ENCODE data around the gene BEAN1. TPM values are rescaled to one million over a fixed set of nuclear protein-coding genes. Genes with fewer than 3 reads are reported as not detected.

Gene BEAN1
- polyA plus RNA-seq, 1 of the 3 experiments (the other 2 are of a cell fraction), result 0.07 TPM

DNA sequence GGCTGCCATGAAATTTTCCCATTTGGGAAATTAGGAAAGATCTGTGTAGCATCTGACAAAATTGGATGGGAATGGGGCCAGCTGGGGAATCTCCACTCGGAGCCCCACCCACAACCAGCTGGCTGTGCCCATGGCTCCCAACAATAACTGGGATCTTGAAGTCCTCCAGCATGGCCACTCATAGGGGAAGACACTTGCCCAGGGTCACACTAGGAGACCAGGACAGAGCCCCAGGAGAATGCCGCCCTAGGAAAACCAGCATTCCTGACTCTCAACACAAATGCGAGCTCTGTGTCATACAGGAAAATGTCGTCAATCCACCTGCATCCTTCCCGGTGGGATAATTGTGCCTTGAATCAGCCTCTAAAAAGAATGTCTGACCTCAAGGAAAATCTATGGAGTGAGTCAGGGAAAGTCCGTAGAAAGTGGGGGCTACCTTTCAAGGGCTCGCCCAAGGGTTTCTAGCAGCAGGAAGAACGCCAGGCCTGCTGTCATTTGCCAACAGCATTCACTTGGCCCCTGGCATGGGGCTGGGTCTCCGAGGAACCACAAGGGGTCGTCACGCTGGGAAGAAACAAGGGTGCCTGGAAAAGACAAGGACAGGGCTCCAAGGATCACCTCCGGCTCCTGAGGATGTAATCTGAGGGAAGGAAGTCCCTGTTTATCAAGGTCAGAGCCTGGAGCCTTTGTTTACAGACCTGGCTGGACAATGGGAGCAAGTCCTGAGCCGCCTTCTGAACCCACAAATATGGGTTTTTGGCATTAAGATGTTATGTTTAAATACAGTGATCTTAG is 44.7 kb upstream of the BEAN1 start:
- H3K9ac ChIP-seq, result peak overlapping the region; percentile 68
- no peaks in the 10 kb centered on the region for H3K79me2 ChIP-seq (ENCODE audit: insufficient read depth)
- no peaks in the 10 kb centered on the region for H3K27me3 ChIP-seq (ENCODE audit: insufficient read depth)
- whole genome bisulfite sequencing (ENCODE audit: low lambda C conversion rate), result 39% methylated on average over 12 of the region's 13 CpGs
- peak overlapping the region; percentile 18; the same call in 1 of the 2 replicates for H2AFZ ChIP-seq (ENCODE audit: low read depth)
- H3K4me1 ChIP-seq (ENCODE audit: control insufficient read depth in 1 of 2, insufficient read depth in 2 of 2, low read depth in 1 of 2, low read length in 1 of 2), result no peaks in the 10 kb centered on the region; a peak in 1 of 4 replicates
- no peaks in the 10 kb centered on the region for H4K20me1 ChIP-seq (ENCODE audit: insufficient read depth)
- H3K27ac ChIP-seq (ENCODE audit: low read depth in 2 of 2, low read length in 1 of 2), result peak overlapping the region in 1 of 2 experiments; percentile 81; a peak in 2 of 4 replicates
- no peaks in the 10 kb centered on the region for H3K36me3 ChIP-seq (replicated peaks in 1 of 2; ENCODE audit: control insufficient read depth in 1 of 2, insufficient read depth in 2 of 2, low read length in 1 of 2)
- H3F3A ChIP-seq (replicated peaks; ENCODE audit: insufficient read depth), result no peaks in the 10 kb centered on the region
- POLR2A ChIA-PET, result no interaction called here
- H3K9me2 ChIP-seq, result no peaks in the 10 kb centered on the region
- H3K9me3 ChIP-seq, result no peaks in the 10 kb centered on the region
- TF ChIP-seq TCF12 (IDR thresholded peaks at IDR 0.05), result peak; percentile 61
- peak; percentile 66; the same call in 1 of the 2 replicates for TF ChIP-seq TEAD4 (IDR thresholded peaks at IDR 0.05; ENCODE audit: borderline replicate concordance, insufficient read depth)
- TF ChIP-seq NFIC (IDR thresholded peaks at IDR 0.05; ENCODE audit: borderline replicate concordance), result 0 out of 2 replicates have a peak, but pooled peaks have one; percentile 9
- no peak; the same call in 1 of the 2 replicates for TF ChIP-seq JUND (IDR thresholded peaks at IDR 0.05)
- TF ChIP-seq, protein P1, sequence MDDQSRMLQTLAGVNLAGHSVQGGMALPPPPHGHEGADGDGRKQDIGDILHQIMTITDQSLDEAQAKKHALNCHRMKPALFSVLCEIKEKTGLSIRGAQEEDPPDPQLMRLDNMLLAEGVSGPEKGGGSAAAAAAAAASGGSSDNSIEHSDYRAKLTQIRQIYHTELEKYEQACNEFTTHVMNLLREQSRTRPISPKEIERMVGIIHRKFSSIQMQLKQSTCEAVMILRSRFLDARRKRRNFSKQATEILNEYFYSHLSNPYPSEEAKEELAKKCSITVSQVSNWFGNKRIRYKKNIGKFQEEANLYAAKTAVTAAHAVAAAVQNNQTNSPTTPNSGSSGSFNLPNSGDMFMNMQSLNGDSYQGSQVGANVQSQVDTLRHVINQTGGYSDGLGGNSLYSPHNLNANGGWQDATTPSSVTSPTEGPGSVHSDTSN (IDR thresholded peaks at IDR 0.05), result peak; percentile 11; the same call in 1 of the 2 replicates
- TF ChIP-seq, protein P2, sequence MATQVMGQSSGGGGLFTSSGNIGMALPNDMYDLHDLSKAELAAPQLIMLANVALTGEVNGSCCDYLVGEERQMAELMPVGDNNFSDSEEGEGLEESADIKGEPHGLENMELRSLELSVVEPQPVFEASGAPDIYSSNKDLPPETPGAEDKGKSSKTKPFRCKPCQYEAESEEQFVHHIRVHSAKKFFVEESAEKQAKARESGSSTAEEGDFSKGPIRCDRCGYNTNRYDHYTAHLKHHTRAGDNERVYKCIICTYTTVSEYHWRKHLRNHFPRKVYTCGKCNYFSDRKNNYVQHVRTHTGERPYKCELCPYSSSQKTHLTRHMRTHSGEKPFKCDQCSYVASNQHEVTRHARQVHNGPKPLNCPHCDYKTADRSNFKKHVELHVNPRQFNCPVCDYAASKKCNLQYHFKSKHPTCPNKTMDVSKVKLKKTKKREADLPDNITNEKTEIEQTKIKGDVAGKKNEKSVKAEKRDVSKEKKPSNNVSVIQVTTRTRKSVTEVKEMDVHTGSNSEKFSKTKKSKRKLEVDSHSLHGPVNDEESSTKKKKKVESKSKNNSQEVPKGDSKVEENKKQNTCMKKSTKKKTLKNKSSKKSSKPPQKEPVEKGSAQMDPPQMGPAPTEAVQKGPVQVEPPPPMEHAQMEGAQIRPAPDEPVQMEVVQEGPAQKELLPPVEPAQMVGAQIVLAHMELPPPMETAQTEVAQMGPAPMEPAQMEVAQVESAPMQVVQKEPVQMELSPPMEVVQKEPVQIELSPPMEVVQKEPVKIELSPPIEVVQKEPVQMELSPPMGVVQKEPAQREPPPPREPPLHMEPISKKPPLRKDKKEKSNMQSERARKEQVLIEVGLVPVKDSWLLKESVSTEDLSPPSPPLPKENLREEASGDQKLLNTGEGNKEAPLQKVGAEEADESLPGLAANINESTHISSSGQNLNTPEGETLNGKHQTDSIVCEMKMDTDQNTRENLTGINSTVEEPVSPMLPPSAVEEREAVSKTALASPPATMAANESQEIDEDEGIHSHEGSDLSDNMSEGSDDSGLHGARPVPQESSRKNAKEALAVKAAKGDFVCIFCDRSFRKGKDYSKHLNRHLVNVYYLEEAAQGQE (IDR thresholded peaks at IDR 0.05; ENCODE audit: low read depth, low read length), result no peak
- peak; percentile 93 for TF ChIP-seq MEF2A (IDR thresholded peaks at IDR 0.05; ENCODE audit: borderline replicate concordance, low read depth)
- 0 out of 4 replicates have a peak, but pooled peaks of 1 of the 2 experiments have one; percentile 26 for TF ChIP-seq EP300 (IDR thresholded peaks at IDR 0.05; ENCODE audit: borderline replicate concordance in 1 of 2, low read depth in 1 of 2, low read length in 1 of 2)
- TF ChIP-seq FOSL2 (IDR thresholded peaks at IDR 0.05; ENCODE audit: borderline replicate concordance, low read depth), result peak; percentile 81
- TF ChIP-seq GATA2 (CRISPR knock-in tag; IDR thresholded peaks at IDR 0.05), result no peak
- CTCF ChIA-PET, result interaction anchor here (2.2 kb wide), 1 partner anchor 24 kb away, joined by 9 read pairs; no protein-coding TSS in a partner anchor
- no peak overlapping the region for H3K4me3 ChIP-seq (ENCODE audit: low read depth in 2 of 2, low read length in 1 of 2)
- H3K4me2 ChIP-seq, result peak overlapping the region; percentile 43
- DNase-seq, result no peak

DNA sequence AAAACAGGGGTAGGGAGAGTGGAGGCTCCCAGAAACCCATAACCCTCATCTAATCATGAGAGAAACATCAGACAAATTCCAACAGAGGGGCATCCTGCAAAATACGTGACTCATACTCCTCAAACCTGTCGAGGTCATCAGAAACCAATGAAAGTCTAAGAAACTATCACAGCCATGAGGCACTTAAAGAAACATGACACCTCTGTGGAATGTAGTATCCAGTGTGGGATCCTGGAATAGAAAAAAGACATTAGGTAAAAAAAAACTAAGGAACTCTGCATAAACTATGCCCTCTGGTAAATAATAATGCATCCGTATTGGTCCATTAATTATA is 44.2 kb upstream of the BEAN1 start:
- ChIA-PET CTCF (interaction anchor here (2.8 to 4.1 kb wide), 2 partner anchors 25 to 38 kb away, joined by 7 to 16 read pairs; no protein-coding TSS in a partner anchor), POLR2A (no interaction called here)
- Histone ChIP-seq H3K4me1 (ENCODE audit: control insufficient read depth in 1 of 2, insufficient read depth in 2 of 2, low read depth in 1 of 2, low read length in 1 of 2) (no peaks in the 10 kb centered on the region; a peak in 1 of 4 replicates), H4K20me1 (ENCODE audit: insufficient read depth) (no peaks in the 10 kb centered on the region), H3K4me3 (ENCODE audit: low read depth in 2 of 2, low read length in 1 of 2) (no peak overlapping the region), H3K9ac (peak overlapping the region; percentile 68), H2AFZ (ENCODE audit: low read depth) (no peak overlapping the region), H3K79me2 (ENCODE audit: insufficient read depth) (no peaks in the 10 kb centered on the region), H3K9me2 (no peaks in the 10 kb centered on the region), H3K36me3 (replicated peaks in 1 of 2; ENCODE audit: control insufficient read depth in 1 of 2, insufficient read depth in 2 of 2, low read length in 1 of 2) (no peaks in the 10 kb centered on the region), H3K4me2 (peak overlapping the region; percentile 43), H3K27ac (ENCODE audit: low read depth in 2 of 2, low read length in 1 of 2) (peak overlapping the region in 1 of 2 experiments; percentile 81; a peak in 2 of 4 replicates), H3K9me3 (no peaks in the 10 kb centered on the region), H3F3A (replicated peaks; ENCODE audit: insufficient read depth) (no peaks in the 10 kb centered on the region), H3K27me3 (ENCODE audit: insufficient read depth) (no peaks in the 10 kb centered on the region)
- TF ChIP-seq EP300 (IDR thresholded peaks at IDR 0.05; ENCODE audit: borderline replicate concordance in 1 of 2, low read depth in 1 of 2, low read length in 1 of 2) (0 out of 4 replicates have a peak, but pooled peaks of 1 of the 2 experiments have one; percentile 20), SIN3A (IDR thresholded peaks at IDR 0.05; ENCODE audit: borderline replicate concordance, low read depth, low read length) (no peak), TEAD4 (IDR thresholded peaks at IDR 0.05; ENCODE audit: borderline replicate concordance, insufficient read depth) (0 out of 2 replicates have a peak, but pooled peaks have one; percentile 27), FOXM1 (IDR thresholded peaks at IDR 0.05; ENCODE audit: low read depth) (no peak), JUND (IDR thresholded peaks at IDR 0.05) (peak; percentile 58), FOSL2 (IDR thresholded peaks at IDR 0.05; ENCODE audit: borderline replicate concordance, low read depth) (peak; percentile 74; the same call in 1 of the 2 replicates)
- TF ChIP-seq, protein P3, sequence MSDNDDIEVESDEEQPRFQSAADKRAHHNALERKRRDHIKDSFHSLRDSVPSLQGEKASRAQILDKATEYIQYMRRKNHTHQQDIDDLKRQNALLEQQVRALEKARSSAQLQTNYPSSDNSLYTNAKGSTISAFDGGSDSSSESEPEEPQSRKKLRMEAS (IDR thresholded peaks at IDR 0.05; ENCODE audit: low read depth), result peak; percentile 23; the same call in 1 of the 2 replicates
- no peak for DNase-seq
- 38% methylated on average over 3 of the region's 3 CpGs for WGBS (ENCODE audit: low lambda C conversion rate)

All from SK-N-SH (cell line).